ENCODE measurements around the gene DRD4. TPM values are rescaled to one million over a fixed set of nuclear protein-coding genes. Genes with fewer than 3 reads are reported as not detected.
A peak's percentile ranks its signal among the peaks of the same experiment; 100 is the strongest.

The DRD4 gene
- total and polyA plus RNA-seq, 3 experiments from 2014 or later = 0.22 to 0.31 TPM; not detected in 1

- CTCF ChIA-PET = no interaction called here
- H3K36me3 Mint-ChIP-seq = peaks cover 0 to 86% (median 17%) of the 10 kb centered on the region in 3 donors
These were observed 41.7 kb upstream of the DRD4 start for GRCh38 chr11:595400-595799.

GRCh38 chr11:596374-596773 lies 40.7 kb upstream of the DRD4 start:
- no peaks in the 10 kb centered on the region for H3K4me1 ChIP-seq (ENCODE audit: insufficient read depth, low read length)
- H3K36me3 ChIP-seq (ENCODE audit: insufficient read depth, low read length) = peaks cover 32% of the 10 kb centered on the region
- Mint-ChIP-seq H3K4me3 (peak overlapping the region in 1 of 7 donors; percentile 59), H3K27me3 (no peaks in the 10 kb centered on the region), H3K27ac (peak overlapping the region in 6 of 8 donors; percentile 34 to 80 (median 54)), H3K4me1 (peaks cover 8 to 20% (median 9%) of the 10 kb centered on the region in 3 donors), H3K9me3 (no peaks in the 10 kb centered on the region), H3K36me3 (peaks cover 0 to 79% (median 18%) of the 10 kb centered on the region in 3 donors)
- H3K27me3 ChIP-seq (ENCODE audit: insufficient read depth, low read length, poor library complexity, severe bottlenecking) = no peaks in the 10 kb centered on the region
- H3K4me3 ChIP-seq (ENCODE audit: low read length) = no peak overlapping the region
- DNase-seq = no peak
- ChIA-PET CTCF (no interaction called here), POLR2A (no interaction called here)
- H3K9me3 ChIP-seq (ENCODE audit: low read length) = no peaks in the 10 kb centered on the region
- H3K27ac ChIP-seq (ENCODE audit: low read depth, low read length) = no peak overlapping the region

More at GRCh38 chr11:595400-595799, 41.7 kb upstream of the DRD4 start:
- no peaks in the 10 kb centered on the region for H3K27me3 ChIP-seq (ENCODE audit: insufficient read depth, low read length, poor library complexity, severe bottlenecking)
- no peak for DNase-seq
- Mint-ChIP-seq H3K9me3 (no peaks in the 10 kb centered on the region), H3K27ac (no peak overlapping the region), H3K27me3 (no peaks in the 10 kb centered on the region), H3K4me3 (no peak overlapping the region), H3K4me1 (peaks cover 8 to 20% (median 9%) of the 10 kb centered on the region in 3 donors)
- POLR2A ChIA-PET = no interaction called here
- no peak overlapping the region for H3K4me3 ChIP-seq (ENCODE audit: low read length)
- H3K4me1 ChIP-seq (ENCODE audit: insufficient read depth, low read length) = no peaks in the 10 kb centered on the region
- H3K9me3 ChIP-seq (ENCODE audit: low read length) = no peaks in the 10 kb centered on the region
- peaks cover 34% of the 10 kb centered on the region for H3K36me3 ChIP-seq (ENCODE audit: insufficient read depth, low read length)
- H3K27ac ChIP-seq (ENCODE audit: low read depth, low read length) = no peak overlapping the region

GRCh38 chr11:597166-597725 lies 39.8 kb upstream of the DRD4 start:
- peaks cover 8 to 20% (median 9%) of the 10 kb centered on the region in 3 donors for H3K4me1 Mint-ChIP-seq
- H3K4me3 ChIP-seq (ENCODE audit: low read length) = no peak overlapping the region
- H3K27ac Mint-ChIP-seq = peak overlapping the region in 3 of 8 donors; percentile 29 to 93 (median 64)
- H3K4me1 ChIP-seq (ENCODE audit: insufficient read depth, low read length) = no peaks in the 10 kb centered on the region
- H3K36me3 ChIP-seq (ENCODE audit: insufficient read depth, low read length) = peaks cover 38% of the 10 kb centered on the region
- peak overlapping the region in 1 of 7 donors; percentile 32 for H3K4me3 Mint-ChIP-seq
- no peak for DNase-seq
- CTCF ChIA-PET = no interaction called here
- H3K36me3 Mint-ChIP-seq = peaks cover 0 to 81% (median 20%) of the 10 kb centered on the region in 3 donors
- no peaks in the 10 kb centered on the region for H3K9me3 Mint-ChIP-seq
- POLR2A ChIA-PET = no interaction called here
- no peak overlapping the region for H3K27ac ChIP-seq (ENCODE audit: low read depth, low read length)
- H3K27me3 ChIP-seq (ENCODE audit: insufficient read depth, low read length, poor library complexity, severe bottlenecking) = no peaks in the 10 kb centered on the region
- no peaks in the 10 kb centered on the region for H3K9me3 ChIP-seq (ENCODE audit: low read length)
- no peaks in the 10 kb centered on the region for H3K27me3 Mint-ChIP-seq

GRCh38 chr11:598005-598680 lies 38.9 kb upstream of the DRD4 start:
- POLR2A ChIA-PET = no interaction called here
- peak overlapping the region in 1 of 8 donors; percentile 69 for H3K27ac Mint-ChIP-seq
- no peak for DNase-seq
- Histone ChIP-seq H3K27me3 (ENCODE audit: insufficient read depth, low read length, poor library complexity, severe bottlenecking) (no peaks in the 10 kb centered on the region), H3K9me3 (ENCODE audit: low read length) (no peaks in the 10 kb centered on the region), H3K4me3 (ENCODE audit: low read length) (no peak overlapping the region), H3K27ac (ENCODE audit: low read depth, low read length) (no peak overlapping the region), H3K36me3 (ENCODE audit: insufficient read depth, low read length) (peaks cover 31% of the 10 kb centered on the region), H3K4me1 (ENCODE audit: insufficient read depth, low read length) (no peaks in the 10 kb centered on the region)
- H3K4me3 Mint-ChIP-seq = no peak overlapping the region
- H3K27me3 Mint-ChIP-seq = no peaks in the 10 kb centered on the region
- peaks cover 8 to 20% (median 9%) of the 10 kb centered on the region in 3 donors for H3K4me1 Mint-ChIP-seq
- CTCF ChIA-PET = no interaction called here
- no peaks in the 10 kb centered on the region for H3K9me3 Mint-ChIP-seq
- peaks cover 0 to 77% (median 16%) of the 10 kb centered on the region in 3 donors for H3K36me3 Mint-ChIP-seq

- Mint-ChIP-seq H3K27ac (peak overlapping the region in 2 of 8 donors; percentile 46 to 72), H3K4me1 (peaks cover 0 to 6% (median 0%) of the 10 kb centered on the region in 3 donors), H3K27me3 (no peaks in the 10 kb centered on the region), H3K9me3 (no peaks in the 10 kb centered on the region), H3K36me3 (peaks cover 0 to 72% (median 13%) of the 10 kb centered on the region in 3 donors), H3K4me3 (no peak overlapping the region)
- CTCF ChIA-PET = interaction anchor here (0.7 to 2.1 kb wide), 2 partner anchors 11 to 47 kb away, joined by 3 to 5 read pairs; no protein-coding TSS in a partner anchor
- Histone ChIP-seq H3K9me3 (ENCODE audit: low read length) (no peaks in the 10 kb centered on the region), H3K4me3 (ENCODE audit: low read length) (no peak overlapping the region), H3K27me3 (ENCODE audit: insufficient read depth, low read length, poor library complexity, severe bottlenecking) (no peaks in the 10 kb centered on the region), H3K27ac (ENCODE audit: low read depth, low read length) (no peak overlapping the region), H3K36me3 (ENCODE audit: insufficient read depth, low read length) (peaks cover 32% of the 10 kb centered on the region), H3K4me1 (ENCODE audit: insufficient read depth, low read length) (no peaks in the 10 kb centered on the region)
- POLR2A ChIA-PET = interaction anchor here (0.6 to 1.4 kb wide), 2 partner anchors 14 to 17 kb away, joined by 4 read pairs; partner anchors contain the start of gene IRF7
- DNase-seq = no peak
These were observed 35.4 kb upstream of the DRD4 start for GRCh38 chr11:601573-602245.

GRCh38 chr11:603154-603553 lies 33.9 kb upstream of the DRD4 start:
- Histone ChIP-seq H3K27ac (ENCODE audit: low read depth, low read length) (no peak overlapping the region), H3K27me3 (ENCODE audit: insufficient read depth, low read length, poor library complexity, severe bottlenecking) (no peaks in the 10 kb centered on the region), H3K36me3 (ENCODE audit: insufficient read depth, low read length) (peaks cover 35% of the 10 kb centered on the region), H3K4me3 (ENCODE audit: low read length) (no peak overlapping the region), H3K4me1 (ENCODE audit: insufficient read depth, low read length) (no peaks in the 10 kb centered on the region), H3K9me3 (ENCODE audit: low read length) (no peaks in the 10 kb centered on the region)
- Mint-ChIP-seq H3K27me3 (no peaks in the 10 kb centered on the region), H3K27ac (no peak overlapping the region), H3K4me1 (no peaks in the 10 kb centered on the region), H3K9me3 (no peaks in the 10 kb centered on the region), H3K4me3 (no peak overlapping the region), H3K36me3 (peaks cover 0 to 76% (median 15%) of the 10 kb centered on the region in 3 donors)
- DNase-seq = no peak
- POLR2A ChIA-PET = no interaction called here
- CTCF ChIA-PET = interaction anchor here (2.1 kb wide), 1 partner anchor 10 kb away, joined by 5 read pairs; no protein-coding TSS in a partner anchor

GRCh38 chr11:605286-606129 lies 31.6 kb upstream of the DRD4 start:
- H3K4me3 Mint-ChIP-seq = no peak overlapping the region
- H3K4me1 ChIP-seq (ENCODE audit: insufficient read depth, low read length) = no peaks in the 10 kb centered on the region
- CTCF ChIA-PET = no interaction called here
- DNase-seq = no peak
- no peaks in the 10 kb centered on the region for H3K9me3 Mint-ChIP-seq
- H3K27ac ChIP-seq (ENCODE audit: low read depth, low read length) = no peak overlapping the region
- POLR2A ChIA-PET = interaction anchor here (0.8 kb wide), 1 partner anchor 29 kb away, joined by 5 read pairs; the partner anchor contains the start of gene PHRF1
- no peaks in the 10 kb centered on the region for H3K27me3 ChIP-seq (ENCODE audit: insufficient read depth, low read length, poor library complexity, severe bottlenecking)
- H3K27me3 Mint-ChIP-seq = no peaks in the 10 kb centered on the region
- no peaks in the 10 kb centered on the region for H3K4me1 Mint-ChIP-seq
- H3K4me3 ChIP-seq (ENCODE audit: low read length) = no peak overlapping the region
- peak overlapping the region in 1 of 8 donors; percentile 41 for H3K27ac Mint-ChIP-seq
- no peaks in the 10 kb centered on the region for H3K9me3 ChIP-seq (ENCODE audit: low read length)
- H3K36me3 Mint-ChIP-seq = peaks cover 0 to 74% (median 9%) of the 10 kb centered on the region in 3 donors
- peaks cover 29% of the 10 kb centered on the region for H3K36me3 ChIP-seq (ENCODE audit: insufficient read depth, low read length)
